ENCODE measurements around the gene ARSA. TPM values are rescaled to one million over a fixed set of nuclear protein-coding genes. Genes with fewer than 3 reads are reported as not detected.
"Not testable (repeated sequence)": the region's sequence is repeated elsewhere in the genome, so short reads cannot be mapped to it uniquely, and the experiment has no call there.

ARSA gene
- polyA plus RNA-seq, 1 of the 3 experiments (the other 2 are of a cell fraction) = 34.2 TPM

DNA sequence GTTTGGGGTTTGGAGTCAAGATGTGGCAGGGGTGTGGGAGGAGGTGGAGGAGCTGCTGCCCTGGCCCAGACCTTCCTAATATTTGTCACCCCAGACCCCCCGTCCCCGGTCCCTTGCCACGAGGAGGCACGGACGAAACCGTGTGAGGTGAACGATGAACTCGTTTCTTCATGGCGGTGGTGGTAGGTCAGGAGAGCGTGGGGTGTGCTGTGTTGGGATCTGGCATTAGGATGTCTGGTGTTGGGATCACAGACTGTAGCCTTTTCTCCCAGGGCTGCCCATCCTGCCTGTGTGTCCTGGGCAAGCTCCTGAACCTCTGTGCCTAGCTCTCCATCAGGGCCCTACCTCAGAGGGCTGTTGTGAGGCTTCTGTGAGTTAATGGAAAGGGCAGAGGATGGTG, 19.0 kb downstream of the ARSA start:
- H3K4me2 ChIP-seq = no peak overlapping the region
- H3K79me2 ChIP-seq (ENCODE audit: insufficient read depth) = no peaks in the 10 kb centered on the region
- no peaks in the 10 kb centered on the region for H3F3A ChIP-seq (replicated peaks; ENCODE audit: insufficient read depth)
- H4K20me1 ChIP-seq (ENCODE audit: insufficient read depth) = no peaks in the 10 kb centered on the region
- no peaks in the 10 kb centered on the region for H3K9me3 ChIP-seq
- 69% methylated on average over 7 of the region's 10 CpGs for WGBS (ENCODE audit: low lambda C conversion rate)
- no peak for DNase-seq
- no peak overlapping the region for H3K4me3 ChIP-seq (ENCODE audit: low read depth in 2 of 2, low read length in 1 of 2)
- no peak overlapping the region for H3K9ac ChIP-seq
- no peaks in the 10 kb centered on the region; a peak in 1 of 4 replicates for H3K4me1 ChIP-seq (ENCODE audit: control insufficient read depth in 1 of 2, insufficient read depth in 2 of 2, low read depth in 1 of 2, low read length in 1 of 2)
- H3K36me3 ChIP-seq (replicated peaks in 1 of 2; ENCODE audit: control insufficient read depth in 1 of 2, insufficient read depth in 2 of 2, low read length in 1 of 2) = no peaks in the 10 kb centered on the region
- H2AFZ ChIP-seq (ENCODE audit: low read depth) = no peak overlapping the region
- CTCF ChIA-PET = no interaction called here
- no peak overlapping the region for H3K27ac ChIP-seq (ENCODE audit: low read depth in 2 of 2, low read length in 1 of 2)
- no peaks in the 10 kb centered on the region for H3K27me3 ChIP-seq (ENCODE audit: insufficient read depth)
- no peaks in the 10 kb centered on the region for H3K9me2 ChIP-seq
- TF ChIP-seq RFX5 (IDR thresholded peaks at IDR 0.05; ENCODE audit: low read length) (no peak), JUND (IDR thresholded peaks at IDR 0.05) (no peak), NFIC (IDR thresholded peaks at IDR 0.05; ENCODE audit: borderline replicate concordance) (no peak), GABPA (IDR thresholded peaks at IDR 0.05; ENCODE audit: low read depth) (no peak), SIN3A (IDR thresholded peaks at IDR 0.05; ENCODE audit: borderline replicate concordance, low read depth, low read length) (no peak), RAD21 (IDR thresholded peaks at IDR 0.05; ENCODE audit: low read length) (no peak), MEF2A (IDR thresholded peaks at IDR 0.05; ENCODE audit: borderline replicate concordance, low read depth) (no peak), MXI1 (IDR thresholded peaks at IDR 0.05; ENCODE audit: low read depth, low read length) (no peak), TEAD4 (IDR thresholded peaks at IDR 0.05; ENCODE audit: borderline replicate concordance, insufficient read depth) (no peak), YY1 (IDR thresholded peaks at IDR 0.05; ENCODE audit: low read depth) (no peak), FOXM1 (IDR thresholded peaks at IDR 0.05; ENCODE audit: low read depth) (no peak), RXRA (IDR thresholded peaks at IDR 0.05; ENCODE audit: borderline replicate concordance, low read depth) (no peak), EZH2phosphoT487 (IDR thresholded peaks at IDR 0.05; ENCODE audit: borderline replicate concordance, low read depth) (no peak)
- TF ChIP-seq, protein P1, sequence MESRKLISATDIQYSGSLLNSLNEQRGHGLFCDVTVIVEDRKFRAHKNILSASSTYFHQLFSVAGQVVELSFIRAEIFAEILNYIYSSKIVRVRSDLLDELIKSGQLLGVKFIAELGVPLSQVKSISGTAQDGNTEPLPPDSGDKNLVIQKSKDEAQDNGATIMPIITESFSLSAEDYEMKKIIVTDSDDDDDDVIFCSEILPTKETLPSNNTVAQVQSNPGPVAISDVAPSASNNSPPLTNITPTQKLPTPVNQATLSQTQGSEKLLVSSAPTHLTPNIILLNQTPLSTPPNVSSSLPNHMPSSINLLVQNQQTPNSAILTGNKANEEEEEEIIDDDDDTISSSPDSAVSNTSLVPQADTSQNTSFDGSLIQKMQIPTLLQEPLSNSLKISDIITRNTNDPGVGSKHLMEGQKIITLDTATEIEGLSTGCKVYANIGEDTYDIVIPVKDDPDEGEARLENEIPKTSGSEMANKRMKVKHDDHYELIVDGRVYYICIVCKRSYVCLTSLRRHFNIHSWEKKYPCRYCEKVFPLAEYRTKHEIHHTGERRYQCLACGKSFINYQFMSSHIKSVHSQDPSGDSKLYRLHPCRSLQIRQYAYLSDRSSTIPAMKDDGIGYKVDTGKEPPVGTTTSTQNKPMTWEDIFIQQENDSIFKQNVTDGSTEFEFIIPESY (IDR thresholded peaks at IDR 0.05; ENCODE audit: borderline replicate concordance, low read depth) = no peak
- TF ChIP-seq, protein P2, sequence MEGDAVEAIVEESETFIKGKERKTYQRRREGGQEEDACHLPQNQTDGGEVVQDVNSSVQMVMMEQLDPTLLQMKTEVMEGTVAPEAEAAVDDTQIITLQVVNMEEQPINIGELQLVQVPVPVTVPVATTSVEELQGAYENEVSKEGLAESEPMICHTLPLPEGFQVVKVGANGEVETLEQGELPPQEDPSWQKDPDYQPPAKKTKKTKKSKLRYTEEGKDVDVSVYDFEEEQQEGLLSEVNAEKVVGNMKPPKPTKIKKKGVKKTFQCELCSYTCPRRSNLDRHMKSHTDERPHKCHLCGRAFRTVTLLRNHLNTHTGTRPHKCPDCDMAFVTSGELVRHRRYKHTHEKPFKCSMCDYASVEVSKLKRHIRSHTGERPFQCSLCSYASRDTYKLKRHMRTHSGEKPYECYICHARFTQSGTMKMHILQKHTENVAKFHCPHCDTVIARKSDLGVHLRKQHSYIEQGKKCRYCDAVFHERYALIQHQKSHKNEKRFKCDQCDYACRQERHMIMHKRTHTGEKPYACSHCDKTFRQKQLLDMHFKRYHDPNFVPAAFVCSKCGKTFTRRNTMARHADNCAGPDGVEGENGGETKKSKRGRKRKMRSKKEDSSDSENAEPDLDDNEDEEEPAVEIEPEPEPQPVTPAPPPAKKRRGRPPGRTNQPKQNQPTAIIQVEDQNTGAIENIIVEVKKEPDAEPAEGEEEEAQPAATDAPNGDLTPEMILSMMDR (IDR thresholded peaks at IDR 0.05) = no peak
- TF ChIP-seq, protein P3, sequence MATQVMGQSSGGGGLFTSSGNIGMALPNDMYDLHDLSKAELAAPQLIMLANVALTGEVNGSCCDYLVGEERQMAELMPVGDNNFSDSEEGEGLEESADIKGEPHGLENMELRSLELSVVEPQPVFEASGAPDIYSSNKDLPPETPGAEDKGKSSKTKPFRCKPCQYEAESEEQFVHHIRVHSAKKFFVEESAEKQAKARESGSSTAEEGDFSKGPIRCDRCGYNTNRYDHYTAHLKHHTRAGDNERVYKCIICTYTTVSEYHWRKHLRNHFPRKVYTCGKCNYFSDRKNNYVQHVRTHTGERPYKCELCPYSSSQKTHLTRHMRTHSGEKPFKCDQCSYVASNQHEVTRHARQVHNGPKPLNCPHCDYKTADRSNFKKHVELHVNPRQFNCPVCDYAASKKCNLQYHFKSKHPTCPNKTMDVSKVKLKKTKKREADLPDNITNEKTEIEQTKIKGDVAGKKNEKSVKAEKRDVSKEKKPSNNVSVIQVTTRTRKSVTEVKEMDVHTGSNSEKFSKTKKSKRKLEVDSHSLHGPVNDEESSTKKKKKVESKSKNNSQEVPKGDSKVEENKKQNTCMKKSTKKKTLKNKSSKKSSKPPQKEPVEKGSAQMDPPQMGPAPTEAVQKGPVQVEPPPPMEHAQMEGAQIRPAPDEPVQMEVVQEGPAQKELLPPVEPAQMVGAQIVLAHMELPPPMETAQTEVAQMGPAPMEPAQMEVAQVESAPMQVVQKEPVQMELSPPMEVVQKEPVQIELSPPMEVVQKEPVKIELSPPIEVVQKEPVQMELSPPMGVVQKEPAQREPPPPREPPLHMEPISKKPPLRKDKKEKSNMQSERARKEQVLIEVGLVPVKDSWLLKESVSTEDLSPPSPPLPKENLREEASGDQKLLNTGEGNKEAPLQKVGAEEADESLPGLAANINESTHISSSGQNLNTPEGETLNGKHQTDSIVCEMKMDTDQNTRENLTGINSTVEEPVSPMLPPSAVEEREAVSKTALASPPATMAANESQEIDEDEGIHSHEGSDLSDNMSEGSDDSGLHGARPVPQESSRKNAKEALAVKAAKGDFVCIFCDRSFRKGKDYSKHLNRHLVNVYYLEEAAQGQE (IDR thresholded peaks at IDR 0.05; ENCODE audit: low read depth, low read length) = no peak
- TF ChIP-seq, protein P4, sequence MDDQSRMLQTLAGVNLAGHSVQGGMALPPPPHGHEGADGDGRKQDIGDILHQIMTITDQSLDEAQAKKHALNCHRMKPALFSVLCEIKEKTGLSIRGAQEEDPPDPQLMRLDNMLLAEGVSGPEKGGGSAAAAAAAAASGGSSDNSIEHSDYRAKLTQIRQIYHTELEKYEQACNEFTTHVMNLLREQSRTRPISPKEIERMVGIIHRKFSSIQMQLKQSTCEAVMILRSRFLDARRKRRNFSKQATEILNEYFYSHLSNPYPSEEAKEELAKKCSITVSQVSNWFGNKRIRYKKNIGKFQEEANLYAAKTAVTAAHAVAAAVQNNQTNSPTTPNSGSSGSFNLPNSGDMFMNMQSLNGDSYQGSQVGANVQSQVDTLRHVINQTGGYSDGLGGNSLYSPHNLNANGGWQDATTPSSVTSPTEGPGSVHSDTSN (IDR thresholded peaks at IDR 0.05) = no peak
- POLR2A ChIA-PET = interaction anchor here (0.5 kb wide), 1 partner anchor 11 kb away, joined by 3 read pairs; no protein-coding TSS in a partner anchor

DNA sequence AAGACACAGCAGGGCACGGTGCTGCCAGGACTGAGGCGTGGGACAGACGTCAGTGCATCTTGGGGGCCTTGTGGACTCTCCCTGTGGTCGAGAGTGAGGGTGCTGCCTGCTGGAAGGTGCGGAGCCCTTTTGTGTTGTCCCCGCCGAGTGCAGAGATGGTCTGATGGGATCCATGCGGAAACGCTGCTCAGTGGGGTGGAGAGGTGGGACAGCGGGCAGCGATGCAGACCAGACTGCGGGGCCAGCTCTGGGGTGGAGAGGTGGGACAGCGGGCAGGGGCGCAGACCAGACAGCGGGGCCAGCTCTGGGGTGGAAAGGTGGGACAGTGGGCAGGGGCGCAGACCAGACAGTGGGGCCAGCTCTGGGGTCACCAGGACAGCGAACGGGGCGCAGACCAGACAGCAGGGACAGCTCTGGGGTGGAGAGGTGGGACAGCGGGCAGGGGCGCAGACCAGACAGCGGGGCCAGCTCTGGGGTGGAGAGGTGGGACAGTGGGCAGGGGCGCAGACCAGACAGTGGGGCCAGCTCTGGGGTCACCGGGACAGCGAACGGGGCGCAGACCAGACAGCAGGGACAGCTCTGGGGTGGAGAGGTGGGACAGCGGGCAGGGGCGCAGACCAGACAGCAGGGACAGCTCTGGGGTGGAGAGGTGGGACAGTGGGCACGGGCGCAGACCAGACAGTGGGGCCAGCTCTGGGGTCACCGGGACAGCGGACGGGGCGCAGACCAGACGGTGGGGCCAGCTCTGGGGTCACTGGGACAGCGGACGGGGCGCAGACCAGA, 19.7 kb downstream of the ARSA start:
- CTCF ChIA-PET, H3K4me2 ChIP-seq: not testable (repeated sequence)

More for the DNA sequence above, 19.7 kb downstream of the ARSA start:
- not testable (repeated sequence) for H3K4me1 ChIP-seq (ENCODE audit: control insufficient read depth in 1 of 2, insufficient read depth in 2 of 2, low read depth in 1 of 2, low read length in 1 of 2); H3K36me3 ChIP-seq (replicated peaks in 1 of 2; ENCODE audit: control insufficient read depth in 1 of 2, insufficient read depth in 2 of 2, low read length in 1 of 2); DNase-seq; H3K79me2 ChIP-seq (ENCODE audit: insufficient read depth); H3K27ac ChIP-seq (ENCODE audit: low read depth in 2 of 2, low read length in 1 of 2); H2AFZ ChIP-seq (ENCODE audit: low read depth); H3K4me3 ChIP-seq (ENCODE audit: low read depth in 2 of 2, low read length in 1 of 2); H3K27me3 ChIP-seq (ENCODE audit: insufficient read depth); H3K9ac ChIP-seq; H4K20me1 ChIP-seq (ENCODE audit: insufficient read depth); H3K9me3 ChIP-seq; H3K9me2 ChIP-seq; H3F3A ChIP-seq (replicated peaks; ENCODE audit: insufficient read depth)
- WGBS (ENCODE audit: low lambda C conversion rate) = 81% methylated on average over 37 of the region's 39 CpGs
- POLR2A ChIA-PET = interaction anchor here (0.5 kb wide), 1 partner anchor 12 kb away, joined by 3 read pairs; no protein-coding TSS in a partner anchor
